Loucy (cell line): ENCODE measurements around the gene SKI.

ENCODE experiments used
- H2AFZ ChIP-seq: fragments of 200-600 bp; sonication (generic); 2 replicates; pipeline ENCODE4 v1.6.0; 2016; ENCODE audit warnings: antibody characterized with exemption, mild to moderate bottlenecking, low read length, moderate library complexity
- H3F3A ChIP-seq: fragments of 200-600 bp; 2 replicates; pipeline ENCODE4 v1.6.0; 2016; ENCODE audit warnings: antibody characterized with exemption, low read depth, mild to moderate bottlenecking
- H3K27me3 ChIP-seq: fragments of 200-600 bp; sonication (generic); 2 replicates; pipeline ENCODE4 v1.6.1; 2014; ENCODE audit warnings: low read length, mild to moderate bottlenecking; ENCODE audit not compliant: insufficient read depth, poor library complexity, severe bottlenecking
- H3K36me3 ChIP-seq: fragments of 200-600 bp; sonication (generic); 2 replicates; pipeline ENCODE4 v1.6.1; 2016; ENCODE audit warnings: low read length; ENCODE audit not compliant: insufficient read depth
- H3K4me1 ChIP-seq: fragments of 200-600 bp; sonication (generic); 2 replicates; pipeline ENCODE4 v1.5.1; 2014; ENCODE audit warnings: low read length, mild to moderate bottlenecking; ENCODE audit not compliant: insufficient read depth, poor library complexity, severe bottlenecking
- H3K4me2 ChIP-seq: fragments of 200-600 bp; sonication (generic); 2 replicates; pipeline ENCODE4 v1.6.0; 2014; ENCODE audit warnings: antibody characterized with exemption, low read length, low read depth, mild to moderate bottlenecking; ENCODE audit not compliant: poor library complexity, severe bottlenecking
- H3K4me3 ChIP-seq: fragments of 200-600 bp; sonication (generic); 2 replicates; pipeline ENCODE4 v1.5.1; 2014; ENCODE audit warnings: low read length, mild to moderate bottlenecking, mixed read lengths; ENCODE audit not compliant: poor library complexity, severe bottlenecking
- H3K79me2 ChIP-seq: fragments of 200-600 bp; sonication (generic); 2 replicates; pipeline ENCODE4 v1.6.1; 2014; ENCODE audit warnings: low read length; ENCODE audit not compliant: insufficient read depth
- H3K9ac ChIP-seq: fragments of 200-600 bp; sonication (generic); 2 replicates; pipeline ENCODE4 v1.6.0; 2014; ENCODE audit warnings: mild to moderate bottlenecking, low read depth, low read length, moderate library complexity; ENCODE audit not compliant: poor library complexity, severe bottlenecking
- H3K9me2 ChIP-seq: fragments of 200-600 bp; sonication (generic); replicated peaks from 2 replicates; pipeline ENCODE4 v1.6.1; 2016; ENCODE audit warnings: low read depth, low read length, mixed read lengths
- H3K9me3 ChIP-seq: fragments of 200-600 bp; sonication (generic); 2 replicates; pipeline ENCODE4 v1.6.1; 2014; ENCODE audit warnings: mild to moderate bottlenecking, antibody characterized with exemption, low read length, low read depth; ENCODE audit not compliant: insufficient read depth
- H4K20me1 ChIP-seq: fragments of 200-600 bp; sonication (generic); 2 replicates; pipeline ENCODE4 v1.6.0; 2014; ENCODE audit warnings: antibody characterized with exemption, low read length, mild to moderate bottlenecking; ENCODE audit not compliant: insufficient read depth, poor library complexity, severe bottlenecking
- CTCF ChIP-seq: fragments of 200-600 bp; sonication (generic); conservative IDR thresholded peaks from 2 replicates; pipeline ENCODE4 v1.5.1; 2014; ENCODE audit warnings: mild to moderate bottlenecking, antibody characterized with exemption, low read length
- EZH2phosphoT487 ChIP-seq: fragments of 200-600 bp; IDR thresholded peaks from 2 replicates; pipeline ENCODE4 v1.6.1; 2018; ENCODE audit warnings: antibody characterized with exemption, mild to moderate bottlenecking, moderate library complexity, borderline replicate concordance

The SKI gene

GRCh38 chr1:2312515-2313301 is 84.6 kb downstream of the SKI start:
- H3F3A ChIP-seq: no peaks in the 10 kb centered on the region
- peaks cover 12% of the 10 kb centered on the region; the same call in 1 of the 2 replicates for H3K36me3 ChIP-seq
- no peaks in the 10 kb centered on the region for H3K9me2 ChIP-seq
- H2AFZ ChIP-seq: no peak overlapping the region
- no peak overlapping the region for H3K4me2 ChIP-seq
- no peak overlapping the region for H3K4me3 ChIP-seq
- peaks cover 7% of the 10 kb centered on the region for H3K4me1 ChIP-seq
- H3K9me3 ChIP-seq: no peaks in the 10 kb centered on the region
- no peak overlapping the region for H3K9ac ChIP-seq
- no peaks in the 10 kb centered on the region for H3K79me2 ChIP-seq
- H4K20me1 ChIP-seq: no peaks in the 10 kb centered on the region
- no peak for TF ChIP-seq CTCF
- TF ChIP-seq EZH2phosphoT487: no peak
- H3K27me3 ChIP-seq: no peaks in the 10 kb centered on the region

- Histone ChIP-seq H3K36me3 (peaks cover 1% of the 10 kb centered on the region; the same call in 1 of the 2 replicates), H3K9me3 (no peaks in the 10 kb centered on the region), H3K4me1 (peaks cover 7% of the 10 kb centered on the region), H3K79me2 (no peaks in the 10 kb centered on the region), H3K4me2 (no peak overlapping the region), H2AFZ (no peak overlapping the region), H3F3A (no peaks in the 10 kb centered on the region), H3K4me3 (no peak overlapping the region), H3K9ac (no peak overlapping the region), H4K20me1 (no peaks in the 10 kb centered on the region), H3K9me2 (no peaks in the 10 kb centered on the region), H3K27me3 (no peaks in the 10 kb centered on the region)
- TF ChIP-seq EZH2phosphoT487: no peak
- TF ChIP-seq CTCF: no peak
Observed at GRCh38 chr1:2313651-2314261, 85.6 kb downstream of the SKI start.

- H3K4me2 ChIP-seq: no peak overlapping the region
- H3K4me1 ChIP-seq: peaks cover 7% of the 10 kb centered on the region
- no peaks in the 10 kb centered on the region for H3K79me2 ChIP-seq
- TF ChIP-seq CTCF: no peak
- TF ChIP-seq EZH2phosphoT487: no peak
- no peaks in the 10 kb centered on the region for H3K36me3 ChIP-seq
- no peaks in the 10 kb centered on the region for H4K20me1 ChIP-seq
- no peak overlapping the region for H2AFZ ChIP-seq
- no peaks in the 10 kb centered on the region for H3K9me3 ChIP-seq
- no peaks in the 10 kb centered on the region for H3F3A ChIP-seq
- H3K4me3 ChIP-seq: no peak overlapping the region
- no peak overlapping the region for H3K9ac ChIP-seq
- H3K9me2 ChIP-seq: no peaks in the 10 kb centered on the region
- no peaks in the 10 kb centered on the region for H3K27me3 ChIP-seq
Observed at GRCh38 chr1:2314273-2314802, 86.2 kb downstream of the SKI start.
